Activated CD4-positive, alpha-beta T cell treated with anti-CD3 and anti-CD28 coated beads, Interleukin-2, Interleukin-4, amounts not matched to agents 100 ng/mL and 50 ng/mL, durations not matched to agents 16 hours and 8 hours (primary cell): ENCODE results near the gene MAPKAPK2.
A peak's percentile ranks its signal among the peaks of the same experiment; 100 is the strongest.

Experiments
- DNase-seq: peaks from one replicate; pipeline ENCODE4 v3.0.0-alpha.2; 2020; ENCODE audit warnings: low spot score

MAPKAPK2 gene

DNA sequence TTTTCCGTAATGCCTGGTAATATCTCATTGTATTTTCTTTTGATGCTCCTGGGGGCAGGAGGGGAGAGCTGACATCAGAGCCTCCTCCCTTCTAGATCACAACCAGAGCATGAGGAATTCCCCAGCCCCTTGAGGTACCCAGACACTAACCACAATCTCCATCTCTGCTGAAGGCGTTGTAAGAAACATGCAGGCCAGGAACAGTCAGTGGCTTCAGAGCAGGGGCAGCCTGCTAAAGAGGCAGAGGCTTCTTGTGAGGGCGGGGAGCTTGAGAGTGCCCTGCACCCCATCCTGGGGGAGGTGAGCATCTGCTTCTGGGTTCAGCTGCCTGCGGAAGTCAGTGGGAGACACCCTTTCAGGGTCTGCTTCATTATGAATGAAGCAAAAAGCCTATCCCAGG, 19.0 kb downstream of the MAPKAPK2 start:
- peak; percentile 68 for DNase-seq

GRCh38 chr1:206704226-206704625, 19.5 kb downstream of the MAPKAPK2 start:
- DNase-seq = no peak

DNA sequence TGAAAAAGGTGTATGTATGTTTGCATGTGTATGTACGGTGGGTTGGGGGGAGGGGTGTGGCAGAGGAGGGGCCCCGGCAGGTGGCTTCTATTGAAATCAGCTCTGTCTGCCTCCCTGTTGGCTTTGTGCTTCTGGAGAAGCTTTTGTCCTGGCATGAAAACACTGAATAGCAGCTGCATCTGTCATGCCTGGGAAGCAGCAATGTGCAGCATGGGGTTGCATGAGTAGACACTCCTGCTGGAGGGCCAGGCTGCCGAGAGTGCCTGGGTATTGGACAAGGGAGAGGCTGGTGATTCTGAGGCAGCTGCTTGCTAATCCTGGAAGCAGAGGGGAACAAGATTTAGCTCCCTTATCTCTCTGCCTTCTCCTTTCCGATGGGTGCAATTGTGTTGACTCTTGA, 20.5 kb downstream of the MAPKAPK2 start:
- DNase-seq = no peak

- no peak for DNase-seq
These were observed 21.1 kb downstream of the MAPKAPK2 start for GRCh38 chr1:206705726-206706297.

DNA sequence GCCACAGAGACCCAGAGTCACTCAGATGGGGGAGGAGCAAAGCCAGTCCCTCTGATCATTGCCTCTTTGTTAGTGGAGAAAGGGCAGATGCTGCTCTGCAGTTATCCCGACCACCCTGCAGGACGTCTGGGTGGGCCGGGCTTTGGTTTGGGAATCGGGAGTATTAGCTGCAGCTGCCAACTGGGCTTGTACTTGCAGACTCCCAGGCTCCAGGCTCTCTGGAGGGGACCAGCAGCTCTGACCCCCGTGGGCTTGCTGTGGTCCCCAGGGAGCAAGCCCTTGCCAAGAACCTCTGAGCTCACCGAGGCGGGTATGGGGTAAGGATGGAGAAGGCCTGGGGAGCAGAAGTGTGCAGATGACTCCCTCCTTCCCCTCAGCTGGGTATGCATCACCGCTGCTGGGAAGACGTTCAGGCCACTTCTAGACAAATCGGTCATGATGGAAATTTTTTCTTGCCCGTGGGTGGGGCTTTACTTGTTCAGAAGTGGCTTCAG, 21.6 kb downstream of the MAPKAPK2 start:
- no peak for DNase-seq

DNA sequence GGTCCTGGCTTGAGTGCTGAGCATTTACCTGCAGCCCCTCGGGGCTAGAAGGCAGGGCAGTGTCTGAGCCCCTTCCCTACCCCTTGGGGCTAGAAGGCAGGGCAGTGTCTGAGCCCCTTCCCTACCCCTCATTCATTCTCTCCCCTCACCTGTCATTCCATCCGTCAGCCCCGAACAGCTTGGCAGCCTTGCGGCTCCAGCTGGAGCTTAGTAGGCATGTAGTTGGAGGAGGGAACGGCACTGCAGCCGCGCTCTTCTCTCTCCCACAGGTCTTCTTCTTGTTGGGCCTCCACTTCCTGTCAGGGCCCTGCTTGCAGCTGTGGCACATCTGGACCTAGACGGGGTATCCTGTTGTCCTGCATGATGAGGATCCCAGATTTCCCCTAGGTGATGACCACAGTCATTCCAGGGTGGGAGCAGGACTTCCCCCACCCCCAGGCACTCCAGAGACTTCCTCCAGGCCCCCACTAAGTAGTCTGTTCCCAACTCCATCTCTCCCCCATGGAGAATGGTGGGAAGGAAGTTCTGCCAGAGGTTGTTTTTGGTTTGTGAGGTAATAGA, 22.2 kb downstream of the MAPKAPK2 start:
- no peak for DNase-seq

DNA sequence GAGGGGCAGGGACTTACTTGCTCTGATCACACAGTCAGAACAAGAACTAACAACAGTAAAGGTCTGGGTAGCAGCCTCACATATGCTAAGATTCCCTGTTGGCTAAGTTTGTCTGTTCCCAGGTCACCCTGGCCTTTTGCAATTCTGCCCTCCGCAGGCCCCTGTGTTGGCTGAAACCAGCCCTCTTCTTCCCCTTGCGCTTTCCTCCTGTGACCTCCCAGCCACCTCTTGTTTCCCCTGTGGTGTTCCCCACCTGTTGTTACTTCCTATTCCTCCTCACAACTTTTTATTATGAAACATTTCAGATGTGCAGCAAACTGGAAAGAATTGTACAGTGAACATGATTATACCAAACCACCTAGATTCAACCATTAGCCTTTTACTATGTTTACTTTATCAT, 23.4 kb downstream of the MAPKAPK2 start:
- DNase-seq = no peak

DNA sequence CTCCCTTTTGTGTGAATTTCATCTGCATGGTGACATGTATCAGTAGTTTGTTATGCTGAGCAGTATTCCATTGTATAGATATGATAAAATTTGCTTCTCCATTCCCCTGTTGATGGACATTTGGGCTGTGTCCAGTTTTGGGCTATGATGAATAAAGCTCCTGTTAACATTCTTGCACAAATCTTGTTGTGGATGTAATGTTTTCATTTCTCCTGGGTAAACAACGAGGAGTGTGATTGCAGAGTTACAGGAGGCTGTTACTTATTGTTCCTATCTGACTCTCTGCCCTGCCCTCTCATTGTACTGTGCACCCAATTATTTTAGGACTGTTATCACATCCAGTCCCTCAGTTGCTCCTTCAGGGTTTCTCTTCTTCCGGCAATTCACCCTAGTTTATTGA, 24.2 kb downstream of the MAPKAPK2 start:
- no peak for DNase-seq

- no peak for DNase-seq
These were observed 24.6 kb downstream of the MAPKAPK2 start for GRCh38 chr1:206709322-206709721.

DNA sequence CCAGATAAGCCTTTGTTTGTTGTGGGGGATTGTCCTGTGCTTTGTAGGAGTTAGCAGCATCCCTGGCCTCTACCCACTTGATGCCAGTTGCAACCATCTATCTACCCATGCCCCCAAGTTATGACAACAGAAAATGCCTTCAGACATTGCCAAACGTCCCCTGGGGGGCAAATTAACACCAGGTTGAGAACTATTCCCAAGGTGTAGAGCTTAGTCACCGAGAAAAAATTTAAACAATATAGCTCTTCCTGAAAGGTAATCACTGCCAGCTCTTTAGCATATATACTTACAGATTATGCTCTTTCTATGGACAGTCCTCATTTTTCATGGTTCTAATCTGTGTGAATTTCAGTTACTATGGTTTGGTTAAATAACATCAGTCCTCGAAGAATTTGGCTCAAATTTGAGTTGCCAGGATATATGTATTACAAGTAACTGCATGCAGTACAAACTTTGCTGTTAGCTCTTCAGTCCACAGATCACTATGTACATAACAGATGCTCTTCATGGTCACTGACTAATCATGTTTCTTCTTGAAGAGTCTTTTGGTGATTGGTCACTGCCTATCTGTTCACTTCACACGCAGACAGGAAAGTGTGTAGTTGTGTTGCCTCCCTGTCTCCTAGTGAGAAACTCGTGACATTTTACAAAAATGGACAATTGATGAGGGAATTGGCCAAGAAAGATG, 25.2 kb downstream of the MAPKAPK2 start:
- DNase-seq = no peak

GRCh38 chr1:206710460-206710823, 25.7 kb downstream of the MAPKAPK2 start:
- no peak for DNase-seq

GRCh38 chr1:206713070-206713469, 28.4 kb downstream of the MAPKAPK2 start:
- peak; percentile 38 for DNase-seq

DNA sequence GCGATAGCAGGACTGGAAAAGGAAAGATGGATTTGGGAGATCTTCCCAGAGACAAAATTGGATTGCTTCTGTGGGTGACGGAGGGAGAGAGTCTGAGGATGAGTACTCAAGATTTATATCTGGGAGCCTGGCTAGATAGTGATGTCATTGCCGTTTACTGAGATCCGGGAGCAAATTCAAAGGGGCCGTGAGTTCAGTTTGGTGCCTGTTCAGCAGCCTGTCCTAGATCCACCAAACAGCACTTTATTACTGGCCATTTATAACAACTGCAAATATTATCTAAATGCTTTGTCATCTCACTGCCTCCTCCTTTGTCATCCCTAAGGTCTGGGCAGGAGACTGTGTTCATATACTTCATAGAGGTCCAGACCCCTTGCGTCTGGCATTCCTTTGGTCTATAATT, 29.2 kb downstream of the MAPKAPK2 start:
- no peak for DNase-seq

DNA sequence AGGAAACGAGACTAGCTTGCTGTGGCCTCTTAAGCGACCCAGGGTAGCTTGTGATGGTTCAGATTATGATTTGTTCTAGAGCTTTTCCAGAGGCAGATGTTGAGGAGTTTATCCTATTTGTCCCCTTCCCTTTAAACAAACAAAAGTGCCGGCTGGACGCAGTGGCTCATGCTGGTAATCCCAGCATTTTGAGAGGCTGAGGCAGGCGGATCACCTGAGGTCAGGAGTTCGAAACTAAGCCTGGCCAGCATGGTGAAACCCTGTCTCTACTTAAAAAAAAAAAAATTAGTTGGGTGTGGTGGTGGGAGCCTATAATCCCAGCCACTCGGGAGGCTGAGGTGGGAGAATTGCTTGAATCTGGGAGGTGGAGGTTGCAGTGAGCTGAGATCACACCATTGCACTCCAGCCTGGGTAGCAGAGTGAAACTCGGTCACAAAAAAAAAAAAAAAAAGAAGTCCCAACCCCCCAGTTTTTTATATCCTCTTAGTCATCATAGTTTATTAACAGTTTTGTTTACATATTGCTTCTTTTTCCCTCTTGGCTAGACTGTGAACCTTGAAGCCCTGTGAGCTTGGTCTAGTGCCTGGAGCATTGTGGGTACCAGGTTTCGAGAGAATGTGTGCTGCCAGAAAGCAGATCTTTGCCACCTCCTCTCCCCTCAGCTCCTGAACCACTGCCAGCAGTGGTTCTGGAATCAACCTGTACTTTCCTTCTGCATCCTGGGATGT, 29.8 kb downstream of the MAPKAPK2 start:
- DNase-seq = no peak

GRCh38 chr1:206715120-206715519, 30.4 kb downstream of the MAPKAPK2 start:
- no peak for DNase-seq

GRCh38 chr1:206715552-206716158, 30.9 kb downstream of the MAPKAPK2 start:
- no peak for DNase-seq

DNA sequence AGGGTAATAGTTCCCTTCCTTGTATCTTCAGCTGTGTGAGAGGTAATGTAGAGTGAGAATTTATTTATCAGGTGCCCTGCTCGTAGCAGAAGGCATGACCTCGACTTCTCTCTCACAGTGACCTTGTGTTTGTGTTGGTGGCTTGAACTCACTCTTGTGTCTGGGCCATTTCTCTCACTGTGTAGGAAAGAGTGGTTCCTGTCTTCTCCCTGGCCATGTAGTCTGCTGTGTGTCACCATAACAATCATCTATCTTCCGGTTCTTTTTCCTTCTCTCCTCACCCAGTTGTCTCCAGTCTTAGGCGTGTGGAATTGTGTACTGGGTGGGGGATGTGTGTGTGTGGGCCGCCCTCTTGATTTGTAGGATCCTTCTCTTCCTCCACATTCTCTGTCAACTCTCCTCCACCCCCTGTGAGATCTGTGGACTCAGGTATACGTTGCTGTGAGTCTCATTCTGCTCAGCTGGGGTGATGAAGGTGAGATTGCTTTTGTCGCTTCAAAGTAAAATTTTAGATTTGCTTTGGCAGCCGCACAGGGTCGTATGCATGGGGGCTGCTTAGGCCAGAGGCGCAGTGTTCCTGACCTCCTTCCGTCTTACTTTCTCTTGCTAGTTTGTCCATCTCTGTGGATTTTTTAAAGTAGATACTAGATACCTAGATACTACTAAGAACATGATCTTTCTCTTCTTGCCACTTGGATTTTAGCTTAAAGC, 31.6 kb downstream of the MAPKAPK2 start:
- no peak for DNase-seq

DNA sequence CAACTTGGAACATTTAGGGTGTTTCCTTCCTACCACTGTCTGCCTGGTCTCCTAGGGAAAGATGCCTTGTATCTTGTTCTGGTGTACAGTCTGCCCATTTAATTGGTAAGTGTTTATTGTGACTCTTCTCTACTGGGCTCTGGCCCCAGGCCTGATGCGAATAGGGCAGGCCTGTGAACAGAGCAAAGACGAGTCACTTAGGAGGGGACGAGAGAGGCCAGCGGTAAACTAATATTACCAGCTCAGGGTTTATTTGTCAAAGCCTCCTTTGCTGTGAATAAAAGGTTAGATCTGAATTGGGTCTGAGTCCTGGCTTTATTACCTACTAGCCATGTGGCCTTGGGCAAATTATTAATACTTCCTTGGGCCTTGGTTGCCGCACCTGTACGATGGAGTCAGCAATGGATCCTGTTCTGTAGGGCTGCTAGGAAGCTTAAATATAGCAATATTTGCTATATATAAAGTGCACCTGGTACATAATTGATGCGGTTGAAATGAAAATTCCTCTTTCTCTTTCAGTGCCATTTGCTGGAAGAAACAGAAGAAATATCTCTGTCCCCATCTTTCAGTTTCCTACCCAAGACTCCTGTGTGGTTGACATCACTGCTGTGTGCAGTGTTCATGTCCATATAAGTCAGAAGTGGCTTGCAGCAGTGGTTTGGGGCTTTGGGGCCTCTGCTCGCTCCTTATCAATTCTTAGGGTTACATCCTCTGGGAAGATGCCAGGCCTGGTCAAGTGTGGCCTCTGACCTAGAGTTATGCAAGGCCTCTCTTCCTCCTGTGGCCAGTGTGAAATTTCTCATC, 32.4 kb downstream of the MAPKAPK2 start:
- DNase-seq = peak; percentile 43

GRCh38 chr1:206717674-206717989, 32.9 kb downstream of the MAPKAPK2 start:
- DNase-seq = no peak

- no peak for DNase-seq
These were observed 34.6 kb downstream of the MAPKAPK2 start for GRCh38 chr1:206719169-206719839.

DNA sequence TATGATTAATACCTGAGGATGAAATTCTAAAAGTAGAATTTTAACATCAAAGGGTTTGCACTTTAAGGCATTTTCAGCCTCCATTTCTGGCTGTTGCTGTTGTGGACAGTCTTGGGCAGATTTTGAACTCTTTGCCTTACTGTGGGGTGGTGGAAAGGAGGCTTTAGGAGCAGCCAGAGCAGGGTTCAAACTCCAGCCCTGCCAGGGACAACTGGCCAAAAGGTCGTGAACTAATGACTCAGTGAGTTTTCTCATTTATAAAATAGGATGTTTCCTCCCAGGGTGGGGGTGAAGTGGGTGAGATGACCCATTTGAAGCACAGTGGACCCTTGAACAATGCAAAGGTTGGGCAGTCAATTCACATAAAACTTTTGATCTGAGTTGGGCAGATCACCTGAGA, 36.7 kb downstream of the MAPKAPK2 start:
- no peak for DNase-seq
